A549 treated with CORT108297 at 1 μM for 4 hours (cell line): ENCODE data around the gene SLC38A6. TPM values are rescaled to one million over a fixed set of nuclear protein-coding genes. Genes with fewer than 3 reads are reported as not detected.

Experiments
- total RNA-seq: library from RNA; stranded (reverse); fragments of 200-300 nt; extraction: Qiagen RNA extraction; gene quantifications from 5 replicates; pipeline ENCODE4 v1.2.3, GENCODE V29; 2022

The SLC38A6 gene
- total RNA-seq: 20.0 to 24.4 TPM (median 21.4 TPM) in 5 replicates

GRCh38 chr14:60980811-60981632, at the start of gene SLC38A6, which contains the start of gene TRMT5:
Gene SLC38A6 (plus strand): TSS chr14:60981245. CDS start chr14:60981278, 33 bp downstream.
Gene TRMT5 (minus strand): TSS chr14:60981079. CDS start chr14:60980973, 106 bp downstream.

Other genes with a start within 250 kb of the SLC38A6 start
- 37.7 to 55.6 TPM (median 40.2 TPM) in 5 replicates for gene MNAT1, start 246.5 kb upstream of the SLC38A6 start, total RNA-seq
- 12.5 to 15.5 TPM (median 14.7 TPM) in 5 replicates for gene TRMT5, start 166 bp upstream of the SLC38A6 start, total RNA-seq